Mesothelial cell of epicardium (in vitro differentiated cells): ENCODE results near the gene CNN3. TPM values are rescaled to one million over a fixed set of nuclear protein-coding genes. Genes with fewer than 3 reads are reported as not detected.
A peak's percentile ranks its signal among the peaks of the same experiment; 100 is the strongest.

Experiments used
- DNase-seq, 2 experiments: peaks; one replicate each; pipeline ENCODE4 v3.0.0; 2021; ENCODE audit warnings: low spot score in 2 of 2; ENCODE audit not compliant: unreplicated experiment in 2 of 2
- H3K27ac Mint-ChIP-seq: 2 replicates; pipeline ENCODE4 v1.8.0; 2021; ENCODE audit warnings: mixed read lengths
- H3K27me3 Mint-ChIP-seq: 2 replicates; pipeline ENCODE4 v1.8.0; 2021; ENCODE audit warnings: low read depth, mixed read lengths
- H3K36me3 Mint-ChIP-seq: 2 replicates; pipeline ENCODE4 v1.8.0; 2021; ENCODE audit warnings: mixed read lengths
- H3K4me1 Mint-ChIP-seq: 2 replicates; pipeline ENCODE4 v1.8.0; 2021; ENCODE audit warnings: mixed read lengths
- H3K4me3 Mint-ChIP-seq: 2 replicates; pipeline ENCODE4 v1.8.0; 2021; ENCODE audit warnings: mild to moderate bottlenecking, moderate library complexity, mixed read lengths
- H3K9me3 Mint-ChIP-seq: 2 replicates; pipeline ENCODE4 v1.8.0; 2021; ENCODE audit warnings: mixed read lengths
- CTCF ChIP-seq: fragments of 200-600 bp; sonication (generic); IDR thresholded peaks from one replicate; pipeline ENCODE4 v1.5.0; 2021; ENCODE audit warnings: antibody characterized with exemption; ENCODE audit not compliant: unreplicated experiment
- total RNA-seq: library from RNA; stranded (reverse); gene quantifications from 3 replicates; pipeline ENCODE4 v1.2.1, GENCODE V29; 2021

CNN3 gene
- total RNA-seq, 1 donor from 2014 or later: 247 TPM

- Mint-ChIP-seq H3K36me3 (peaks cover 11% of the 10 kb centered on the region), H3K4me1 (peaks cover 56% of the 10 kb centered on the region), H3K9me3 (no peaks in the 10 kb centered on the region), H3K27me3 (no peaks in the 10 kb centered on the region), H3K27ac (peak overlapping the region; percentile 9), H3K4me3 (no peak overlapping the region)
- DNase-seq: no peak
- no peak for TF ChIP-seq CTCF
Observed at GRCh38 chr1:94934551-94934950, 7.6 kb upstream of the CNN3 start.

- H3K27me3 Mint-ChIP-seq: no peaks in the 10 kb centered on the region
- peaks cover 11% of the 10 kb centered on the region for H3K36me3 Mint-ChIP-seq
- H3K9me3 Mint-ChIP-seq: no peaks in the 10 kb centered on the region
- H3K4me1 Mint-ChIP-seq: peaks cover 57% of the 10 kb centered on the region
- no peak overlapping the region for H3K4me3 Mint-ChIP-seq
- no peak for DNase-seq
- no peak for TF ChIP-seq CTCF
- H3K27ac Mint-ChIP-seq: no peak overlapping the region
Observed at GRCh38 chr1:94931254-94931841, 4.4 kb upstream of the CNN3 start.

- DNase-seq: no peak
- H3K9me3 Mint-ChIP-seq: no peaks in the 10 kb centered on the region
- H3K27ac Mint-ChIP-seq: peak overlapping the region; percentile 78
Observed at GRCh38 chr1:94929351-94930217, 2.7 kb upstream of the CNN3 start.

GRCh38 chr1:94928293-94928939, 1.5 kb upstream of the CNN3 start:
- H3K4me1 Mint-ChIP-seq: peaks cover 55% of the 10 kb centered on the region
- no peak for DNase-seq
- H3K36me3 Mint-ChIP-seq: peaks cover 7% of the 10 kb centered on the region
- H3K9me3 Mint-ChIP-seq: no peaks in the 10 kb centered on the region
- no peak for TF ChIP-seq CTCF
- peak overlapping the region; percentile 95 for H3K4me3 Mint-ChIP-seq
- H3K27ac Mint-ChIP-seq: peak overlapping the region; percentile 100
- no peaks in the 10 kb centered on the region for H3K27me3 Mint-ChIP-seq

More at GRCh38 chr1:94929351-94930217, 2.7 kb upstream of the CNN3 start:
- Mint-ChIP-seq H3K36me3 (peaks cover 11% of the 10 kb centered on the region), H3K27me3 (no peaks in the 10 kb centered on the region), H3K4me3 (peak overlapping the region; percentile 40), H3K4me1 (peaks cover 45% of the 10 kb centered on the region)
- TF ChIP-seq CTCF: no peak

- Mint-ChIP-seq H3K4me1 (peaks cover 63% of the 10 kb centered on the region), H3K27me3 (no peaks in the 10 kb centered on the region), H3K27ac (peak overlapping the region; percentile 100), H3K4me3 (peak overlapping the region; percentile 95), H3K9me3 (no peaks in the 10 kb centered on the region), H3K36me3 (peaks cover 2% of the 10 kb centered on the region)
- no peak for DNase-seq
- TF ChIP-seq CTCF: no peak
Observed at GRCh38 chr1:94927405-94928175, 680 bp upstream of the CNN3 start.
